Small intestine (tissue), 7 donors: ENCODE measurements around the gene MICB. TPM values are rescaled to one million over a fixed set of nuclear protein-coding genes. Genes with fewer than 3 reads are reported as not detected.

Experiments used
- DNase-seq, 2 donors: peaks; one replicate each; pipeline versions ENCODE4 v3.0.0 to v3.0.0-alpha.2; 2013
- FAIRE-seq: peaks from 2 replicates; lab custom pipeline; 2012; peaks lifted over from hg19 to GRCh38; lab: Jason Lieb, UNC
- H3K27ac ChIP-seq, 3 donors: one replicate each; pipeline ENCODE4 v1.5.1; 2013; ENCODE audit warnings: low read length in 2 of 3, mild to moderate bottlenecking in 2 of 3, control low read depth in 1 of 3, inconsistent platforms in 1 of 3, low read depth in 1 of 3, moderate library complexity in 1 of 3
- H3K27me3 ChIP-seq, 3 donors: one replicate each; pipeline ENCODE4 v1.6.1; 2013; ENCODE audit warnings: low read length in 3 of 3, inconsistent platforms in 1 of 3; ENCODE audit not compliant: control insufficient read depth in 3 of 3, insufficient read depth in 3 of 3
- H3K36me3 ChIP-seq, 3 donors: one replicate each; pipeline ENCODE4 v1.6.1; 2013; ENCODE audit warnings: low read length in 3 of 3, inconsistent platforms in 1 of 3, low read depth in 1 of 3, mild to moderate bottlenecking in 1 of 3, moderate library complexity in 1 of 3; ENCODE audit not compliant: control insufficient read depth in 3 of 3, insufficient read depth in 2 of 3
- H3K4me1 ChIP-seq, 3 donors: one replicate each; pipeline ENCODE4 v1.6.1; 2013; ENCODE audit warnings: low read length in 2 of 3, inconsistent platforms in 1 of 3, low read depth in 1 of 3, mild to moderate bottlenecking in 1 of 3, moderate library complexity in 1 of 3; ENCODE audit not compliant: control insufficient read depth in 3 of 3, insufficient read depth in 2 of 3
- H3K4me3 ChIP-seq, 3 donors: one replicate each; pipeline ENCODE4 v1.5.1; 2013; ENCODE audit warnings: low read length in 3 of 3, control low read depth in 1 of 3, inconsistent platforms in 1 of 3, low read depth in 1 of 3, mild to moderate bottlenecking in 1 of 3, moderate library complexity in 1 of 3
- H3K9me3 ChIP-seq, 2 donors: one replicate each; pipeline ENCODE4 v1.6.1; 2013; ENCODE audit warnings: low read depth in 1 of 2, low read length in 1 of 2; ENCODE audit not compliant: control insufficient read depth in 2 of 2, insufficient read depth in 1 of 2
- WGBS, 3 donors: extraction: QIAGEN DNeasy Blood & Tissue Kit; methylation state at CpG; one replicate each; pipeline ENCODE4 v1.1.7; 2013; 5-methylcytosine and 5-hydroxymethylcytosine counted together
- polyA plus RNA-seq, 4 donors: library from polyadenylated mRNA; stranded (reverse) in 3 of 4; unstranded in 1 of 4; fragments of 200-250 nt in 3 of 4; fragments of 120-200 nt in 1 of 4; gene quantifications; one replicate each; pipeline versions ENCODE4 v1.2.1 to v1.2.3, GENCODE V29; 2013
- donor health status: healthy with polysubstance abuse.
- donor health status: control.
- donor health status: control.
- donor health status: Bipolar disorder and iron deficiency.
- donor health status: healthy.

Gene MICB
- polyA plus RNA-seq, 4 donors, result 0.69 to 6.1 (median 2.0) TPM

- 72 to 91% (median 89%) methylated on average over 2 of the region's 2 CpGs for WGBS, 3 donors
- Histone ChIP-seq H3K27ac (no peak overlapping the region), H3K4me1 (peaks cover 0 to 13% (median 0%) of the 10 kb centered on the region in 3 donors), H3K9me3 (no peaks in the 10 kb centered on the region), H3K4me3 (no peak overlapping the region), H3K27me3 (peaks cover 0 to 6% (median 0%) of the 10 kb centered on the region in 3 donors), H3K36me3 (no peaks in the 10 kb centered on the region)
- FAIRE-seq (no peak), DNase-seq (no peak)
Measured at GRCh38 chr6:31471711-31472110, 26.2 kb upstream of the MICB start.

DNA sequence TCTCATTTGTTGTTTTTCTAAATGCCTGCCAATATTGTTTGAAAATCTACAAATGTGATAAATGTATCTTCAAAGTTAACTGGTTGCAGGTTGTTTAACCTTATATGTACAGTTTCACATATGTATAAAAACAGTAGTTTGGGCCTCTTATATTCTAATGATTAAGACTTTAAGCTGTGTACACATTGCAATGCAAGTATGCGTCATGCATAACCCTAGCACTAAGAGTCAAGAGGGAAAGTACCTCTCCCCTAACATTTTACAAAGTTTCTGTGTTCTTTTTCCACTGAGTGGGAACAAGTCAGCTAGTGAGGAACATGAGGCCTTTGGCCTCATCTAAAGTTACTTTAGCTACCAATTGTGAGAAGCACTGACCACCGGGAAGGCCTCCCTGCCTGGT, 25.7 kb upstream of the MICB start:
- WGBS, 3 donors, result 41 to 86% (median 75%) methylated on average over 2 of the region's 2 CpGs
- Histone ChIP-seq H3K27me3 (peaks cover 0 to 9% (median 0%) of the 10 kb centered on the region in 3 donors), H3K36me3 (no peaks in the 10 kb centered on the region), H3K9me3 (no peaks in the 10 kb centered on the region), H3K4me3 (no peak overlapping the region), H3K27ac (no peak overlapping the region), H3K4me1 (peaks cover 0 to 14% (median 0%) of the 10 kb centered on the region in 3 donors)
- no peak for FAIRE-seq
- DNase-seq, result no peak

- no peak overlapping the region for H3K27ac ChIP-seq
- no peak for DNase-seq
- H3K4me3 ChIP-seq, result no peak overlapping the region
- 87 to 92% (median 88%) methylated on average over 4 of the region's 4 CpGs for WGBS, 3 donors
- H3K36me3 ChIP-seq, result no peaks in the 10 kb centered on the region
- peaks cover 0 to 13% (median 0%) of the 10 kb centered on the region in 3 donors for H3K27me3 ChIP-seq
- no peak for FAIRE-seq
- H3K4me1 ChIP-seq, result peaks cover 0 to 10% (median 0%) of the 10 kb centered on the region in 3 donors
- H3K9me3 ChIP-seq, result no peaks in the 10 kb centered on the region
Measured at GRCh38 chr6:31473244-31473643, 24.7 kb upstream of the MICB start.

GRCh38 chr6:31473780-31474761, 23.9 kb upstream of the MICB start:
- H3K36me3 ChIP-seq, result no peaks in the 10 kb centered on the region
- no peak for DNase-seq
- no peak overlapping the region for H3K27ac ChIP-seq
- no peaks in the 10 kb centered on the region for H3K9me3 ChIP-seq
- H3K27me3 ChIP-seq, result peaks cover 0 to 17% (median 0%) of the 10 kb centered on the region in 3 donors
- H3K4me1 ChIP-seq, result peaks cover 0 to 10% (median 0%) of the 10 kb centered on the region in 3 donors
- H3K4me3 ChIP-seq, result no peak overlapping the region
- no peak for FAIRE-seq
- 85 to 86% (median 85%) methylated on average over 8 of the region's 8 CpGs for WGBS, 3 donors

- DNase-seq, result no peak
- Histone ChIP-seq H3K36me3 (no peaks in the 10 kb centered on the region), H3K9me3 (no peaks in the 10 kb centered on the region), H3K27ac (no peak overlapping the region), H3K4me1 (peaks cover 0 to 2% (median 0%) of the 10 kb centered on the region in 3 donors), H3K27me3 (peaks cover 0 to 19% (median 0%) of the 10 kb centered on the region in 3 donors), H3K4me3 (no peak overlapping the region)
- FAIRE-seq, result no peak
- WGBS, 3 donors, result 78 to 87% (median 85%) methylated on average over 6 of the region's 6 CpGs
Measured at GRCh38 chr6:31474871-31475286, 23.1 kb upstream of the MICB start.

- DNase-seq (no peak), FAIRE-seq (no peak)
- Histone ChIP-seq H3K36me3 (no peaks in the 10 kb centered on the region), H3K4me1 (peaks cover 0 to 2% (median 0%) of the 10 kb centered on the region in 3 donors), H3K9me3 (no peaks in the 10 kb centered on the region), H3K4me3 (no peak overlapping the region), H3K27me3 (peaks cover 0 to 30% (median 0%) of the 10 kb centered on the region in 3 donors), H3K27ac (peak overlapping the region in 1 of 3 donors; percentile 30)
- WGBS, 3 donors, result 18 to 43% (median 37%) methylated on average over 7 of the region's 7 CpGs
Measured at GRCh38 chr6:31476515-31477139, 21.3 kb upstream of the MICB start.

GRCh38 chr6:31477521-31477920, 20.4 kb upstream of the MICB start:
- no peaks in the 10 kb centered on the region for H3K36me3 ChIP-seq
- no peaks in the 10 kb centered on the region for H3K9me3 ChIP-seq
- H3K4me1 ChIP-seq, result peaks cover 0 to 2% (median 0%) of the 10 kb centered on the region in 3 donors
- FAIRE-seq (no peak), DNase-seq (no peak)
- WGBS, 3 donors, result 91 to 97% (median 91%) methylated on average over 4 of the region's 4 CpGs
- no peak overlapping the region for H3K27ac ChIP-seq
- no peak overlapping the region for H3K4me3 ChIP-seq
- peaks cover 0 to 33% (median 0%) of the 10 kb centered on the region in 3 donors for H3K27me3 ChIP-seq

DNA sequence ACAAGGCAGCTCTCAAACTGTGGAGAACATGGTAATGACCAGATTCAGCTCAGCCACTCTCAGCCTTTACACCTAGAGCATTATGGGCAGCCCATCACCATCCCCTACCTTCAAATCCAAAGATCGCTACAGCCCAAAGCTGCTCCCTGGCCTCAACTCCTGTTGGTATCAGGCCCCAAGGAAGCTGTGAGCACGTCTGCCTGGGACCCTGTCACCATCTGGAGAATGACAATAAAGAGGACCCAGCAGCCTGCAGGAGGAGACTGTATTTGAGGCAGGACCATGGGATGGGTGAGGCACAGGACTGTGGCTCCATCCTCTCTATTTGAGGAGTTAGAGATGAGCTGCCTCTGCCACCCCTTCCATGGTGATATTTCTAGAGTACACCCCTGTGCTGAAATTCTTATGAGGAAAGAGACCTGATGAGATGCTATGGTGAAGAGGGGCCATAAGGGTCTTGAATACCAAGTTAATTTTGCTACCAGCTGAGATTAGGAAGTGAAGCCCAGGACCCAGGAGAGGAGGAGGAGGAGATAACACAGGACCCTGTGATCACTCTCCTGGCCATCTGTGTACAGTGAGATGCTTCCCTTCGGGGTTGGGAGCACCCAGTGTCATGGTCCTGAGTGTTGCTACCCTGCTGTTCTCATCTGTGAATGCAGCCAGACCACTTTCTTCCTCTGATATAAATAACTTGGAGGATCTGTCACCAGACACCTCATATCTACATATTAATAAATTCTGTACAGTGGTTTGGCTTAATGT, 19.6 kb upstream of the MICB start:
- WGBS, 3 donors, result 58 to 76% (median 66%) methylated on average over 3 of the region's 3 CpGs
- DNase-seq, result no peak

More for the DNA sequence above, 19.6 kb upstream of the MICB start:
- Histone ChIP-seq H3K4me3 (no peak overlapping the region), H3K4me1 (peaks cover 0 to 2% (median 0%) of the 10 kb centered on the region in 3 donors), H3K9me3 (no peaks in the 10 kb centered on the region), H3K27me3 (peaks cover 0 to 35% (median 0%) of the 10 kb centered on the region in 3 donors), H3K27ac (no peak overlapping the region), H3K36me3 (no peaks in the 10 kb centered on the region)
- FAIRE-seq, result no peak
